GM10266 (cell line): Measurements from ENCODE around the gene SCT.

Source experiments
- DNase-seq: peaks from one replicate; pipeline ENCODE4 v3.0.0; 2012; ENCODE audit errors: extremely low spot score
- CTCF ChIP-seq: IDR thresholded peaks from 2 replicates; pipeline ENCODE4 v1.5.1; 2012; ENCODE audit warnings: mild to moderate bottlenecking, low read depth; ENCODE audit not compliant: control insufficient read depth, insufficient read depth; ENCODE audit errors: missing control alignments

Gene SCT

GRCh38 chr11:611001-611996 is 15.7 kb downstream of the SCT start:
- DNase-seq = no peak
- TF ChIP-seq CTCF = no peak

GRCh38 chr11:610146-610801 is 16.7 kb downstream of the SCT start:
- no peak for TF ChIP-seq CTCF

GRCh38 chr11:609341-609811 is 17.6 kb downstream of the SCT start:
- DNase-seq = no peak
- TF ChIP-seq CTCF = no peak

More at GRCh38 chr11:610146-610801, 16.7 kb downstream of the SCT start:
- DNase-seq = no peak

- DNase-seq = no peak
- no peak for TF ChIP-seq CTCF
These were observed 18.2 kb downstream of the SCT start for GRCh38 chr11:608791-609251.

GRCh38 chr11:607971-608659 is 18.9 kb downstream of the SCT start:
- TF ChIP-seq CTCF = no peak
- DNase-seq = no peak

GRCh38 chr11:607020-607780 is 19.8 kb downstream of the SCT start:
- no peak for TF ChIP-seq CTCF
- DNase-seq = no peak
